Stimulated activated CD4-positive, alpha-beta T cell treated with anti-CD3 and anti-CD28 coated beads, Interleukin-12 subunit alpha, Interleukin-12 subunit beta, amount 100 ng/mL, for 48 hours (primary cell): Measurements from ENCODE around the gene TUBA1A.
A peak's percentile ranks its signal among the peaks of the same experiment; 100 is the strongest.
"Not testable (repeated sequence)": the region's sequence is repeated elsewhere in the genome, so short reads cannot be mapped to it uniquely, and the experiment has no call there.

ENCODE experiments used
- DNase-seq, 3 donors: peaks; one replicate each; pipeline ENCODE4 v3.0.0-alpha.2; 2020; ENCODE audit warnings: low read depth in 2 of 3, low spot score in 1 of 3

TUBA1A gene

DNA sequence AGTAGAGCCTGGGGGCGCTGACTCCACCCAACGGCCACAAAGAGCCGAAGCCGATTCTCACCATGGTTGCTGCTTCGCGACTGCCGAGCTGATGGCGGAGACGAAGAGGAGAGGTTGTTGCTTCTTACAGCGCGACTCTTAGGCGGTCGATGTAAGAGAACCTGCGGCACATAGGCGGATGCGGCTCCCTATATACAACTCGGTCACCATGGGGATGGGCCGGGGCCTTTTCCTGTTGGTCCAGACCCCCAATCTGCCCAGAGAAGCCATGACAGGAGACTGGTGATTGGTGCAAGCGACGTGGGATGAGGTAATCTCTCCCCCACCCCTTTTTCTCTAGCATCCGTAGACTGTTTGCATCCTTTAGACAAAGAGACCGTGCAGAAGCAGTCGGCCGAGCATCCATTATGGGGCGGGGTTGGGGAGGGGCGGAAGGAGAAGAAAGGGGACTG is at the start of gene TUBA1A:
TUBA1A (minus strand) TSS at position 165 of the 452 bp plus-strand sequence; CDS start at position 64, 101 bp downstream.
- DNase-seq: peak; percentile 85 to 91 (median 85)

DNA sequence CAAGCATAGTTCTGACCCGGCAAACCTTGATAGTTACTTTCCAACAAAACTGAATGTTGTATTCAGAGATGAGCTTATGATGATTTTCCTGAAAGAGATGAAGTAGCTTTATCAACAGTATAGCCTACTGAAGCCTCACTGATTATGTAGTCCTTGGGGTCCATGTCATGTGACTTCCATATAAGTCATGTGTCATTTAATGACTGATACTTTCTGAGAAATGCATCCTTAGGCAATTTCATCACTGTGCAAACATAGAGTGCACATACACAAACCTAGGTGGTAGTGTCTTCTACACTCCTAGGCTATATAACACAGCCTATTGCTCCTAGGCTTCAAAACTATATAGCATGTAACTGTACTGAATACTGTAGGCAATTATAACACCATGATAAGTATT is 47.5 kb upstream of the TUBA1A start:
- no peak for DNase-seq

DNA sequence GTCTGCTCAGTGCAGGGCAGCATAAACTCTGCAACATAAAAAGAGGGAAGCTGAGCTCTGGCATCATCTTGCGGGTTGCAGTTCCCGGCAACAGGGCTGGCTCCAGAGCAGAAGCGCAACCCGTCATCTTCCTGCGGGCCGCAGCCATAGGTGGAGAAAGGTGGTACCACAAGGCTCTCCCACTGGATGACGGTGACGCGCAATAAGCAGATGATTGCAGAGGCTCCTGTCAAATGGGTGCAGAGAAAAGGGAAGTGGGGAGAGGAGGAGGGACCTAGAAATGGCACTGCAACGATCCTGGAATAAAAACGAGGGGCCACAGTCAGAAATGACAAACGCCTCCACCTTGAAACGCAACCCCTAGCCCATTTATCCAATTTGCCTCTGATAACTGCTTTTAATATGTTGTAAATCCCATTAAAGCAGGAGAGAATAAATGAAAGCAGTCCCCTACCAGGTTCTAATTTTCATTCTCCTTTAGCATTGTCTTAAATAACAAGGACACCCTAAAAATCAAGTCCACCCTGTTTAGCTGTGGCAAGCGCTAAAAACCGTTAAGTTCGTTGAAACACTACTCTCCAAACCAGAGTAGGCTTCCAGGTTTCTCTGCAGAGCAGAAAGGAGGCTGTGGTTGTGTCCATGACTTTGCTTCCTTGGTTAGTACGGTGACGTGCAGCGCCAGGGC is 45.1 kb upstream of the TUBA1A start:
- DNase-seq: peak in 1 of 3 donors; percentile 24

DNA sequence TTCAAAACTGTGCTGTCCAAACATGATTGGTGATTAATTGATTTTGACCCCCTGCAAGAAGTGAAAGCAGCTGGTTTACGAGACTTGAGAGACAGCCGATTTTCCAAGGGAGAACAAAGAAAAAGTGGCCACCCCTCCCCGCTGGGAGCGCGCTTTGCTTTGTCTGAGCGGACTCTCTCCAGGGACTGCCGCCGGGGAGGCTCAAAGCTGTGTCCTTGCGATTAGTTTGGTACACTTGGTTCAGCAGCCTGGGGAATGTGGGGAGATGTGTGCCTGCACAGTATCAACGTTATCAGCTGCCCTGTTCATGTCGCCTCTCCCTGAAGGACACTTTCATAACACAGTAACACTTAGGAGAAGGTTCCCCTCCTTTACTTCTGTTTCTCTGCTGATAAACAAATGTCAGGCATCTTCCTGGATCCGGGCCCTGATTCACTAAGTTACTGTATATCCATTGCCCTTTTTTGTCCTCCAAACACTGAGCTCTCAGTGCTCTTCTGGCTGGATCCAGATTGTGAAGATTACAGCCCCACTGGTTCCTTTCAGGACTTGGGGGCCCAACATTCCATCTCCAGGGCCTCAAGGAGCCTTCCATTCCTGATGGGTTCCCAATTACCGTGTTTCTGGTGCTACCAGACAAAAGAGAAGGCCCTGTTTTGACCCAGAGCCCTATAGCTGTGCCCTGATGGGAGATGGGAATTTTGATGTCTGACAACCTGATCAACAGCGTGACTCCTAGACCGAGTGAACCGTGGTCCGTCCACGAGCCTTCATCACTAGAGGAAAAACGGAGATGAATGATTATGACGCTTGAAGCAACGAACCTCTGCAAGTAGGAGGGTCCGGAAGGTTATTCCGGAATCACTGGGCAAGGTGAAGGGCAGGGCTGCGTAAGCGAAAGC is 44.3 kb upstream of the TUBA1A start:
- DNase-seq: no peak

DNA sequence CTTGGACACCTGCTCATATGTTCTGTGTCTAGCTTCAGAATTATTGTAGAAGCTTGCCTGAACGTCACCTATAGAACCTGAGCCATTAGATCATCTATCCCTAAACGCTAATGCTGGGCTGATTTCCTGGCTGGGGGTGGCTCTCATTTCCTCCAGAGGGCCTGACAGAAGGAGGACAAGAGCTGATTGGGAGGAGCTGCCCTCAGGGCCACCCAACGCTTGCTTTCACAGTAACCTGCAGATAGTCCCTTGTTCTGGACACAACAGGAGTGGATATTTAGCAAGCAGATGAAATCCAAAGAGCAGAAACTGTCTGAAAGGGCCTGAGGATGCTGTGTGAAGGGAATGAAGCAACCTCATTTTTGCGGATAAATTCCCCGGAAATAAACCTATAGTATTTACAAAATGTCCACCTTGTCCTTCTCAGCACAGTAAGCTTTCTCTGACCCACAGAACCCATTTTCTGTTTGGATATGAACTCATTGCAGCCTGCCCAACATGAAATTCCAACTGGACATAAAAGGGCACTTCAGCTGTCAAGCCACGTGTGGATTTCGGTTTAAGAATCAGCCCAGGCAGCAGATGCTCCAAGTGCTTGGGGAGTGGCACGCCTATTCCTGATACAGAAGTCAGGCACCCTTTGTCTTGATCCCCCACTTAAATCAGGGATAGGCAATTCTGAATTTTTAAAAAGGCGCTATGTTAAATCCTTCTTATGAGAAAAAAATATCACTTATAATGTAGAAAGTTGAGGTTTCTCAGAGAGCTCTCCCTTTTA is 43.2 kb upstream of the TUBA1A start:
- DNase-seq: no peak

DNA sequence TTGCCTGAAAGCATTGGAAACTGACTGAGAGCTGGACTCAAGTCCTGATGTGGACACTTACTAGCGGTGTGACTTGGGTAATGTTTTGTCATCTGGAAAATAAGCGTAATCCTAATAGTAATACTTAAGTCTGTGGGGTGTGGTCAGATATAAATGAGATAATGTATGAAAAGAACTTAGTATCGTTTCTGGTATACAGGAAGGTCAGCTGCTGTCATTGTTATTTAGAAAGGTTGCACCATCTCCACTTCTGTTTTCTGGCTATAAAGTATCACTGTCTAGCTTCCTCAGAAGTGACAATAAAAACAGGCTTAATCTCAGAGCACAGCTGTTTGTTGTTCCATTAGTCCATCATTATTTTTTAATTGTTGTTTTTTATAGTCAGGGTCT is 41.9 kb upstream of the TUBA1A start:
- no peak for DNase-seq

DNA sequence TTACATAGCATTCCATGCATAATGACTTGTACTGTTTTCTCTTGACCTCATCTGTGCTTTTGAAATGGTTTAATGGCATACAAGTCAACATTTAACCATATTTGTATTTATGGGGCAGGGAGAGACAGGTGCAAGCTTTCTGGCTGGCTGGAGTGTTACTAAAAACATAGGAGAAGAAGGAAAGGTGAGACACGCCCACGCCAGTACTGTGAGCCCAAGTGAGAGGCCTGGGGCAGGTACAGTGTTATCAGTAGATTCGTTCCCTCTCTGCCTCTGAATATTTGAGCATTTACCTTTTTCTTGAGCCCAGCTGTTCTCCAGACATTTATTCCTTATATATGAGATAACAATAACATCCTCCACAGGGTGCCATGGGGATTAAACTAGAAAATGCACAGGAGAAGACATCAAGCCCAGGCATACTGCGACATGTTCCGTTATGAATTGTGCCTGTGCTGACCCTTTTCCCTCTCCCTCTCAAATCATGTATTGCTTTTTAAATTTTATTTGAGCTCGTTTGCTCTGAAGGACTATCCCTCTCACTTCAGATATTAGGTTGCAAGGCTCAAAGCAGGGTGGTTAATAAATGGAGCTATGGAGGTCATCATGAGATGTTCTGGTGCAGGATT is 41.4 kb upstream of the TUBA1A start:
- DNase-seq: no peak

DNA sequence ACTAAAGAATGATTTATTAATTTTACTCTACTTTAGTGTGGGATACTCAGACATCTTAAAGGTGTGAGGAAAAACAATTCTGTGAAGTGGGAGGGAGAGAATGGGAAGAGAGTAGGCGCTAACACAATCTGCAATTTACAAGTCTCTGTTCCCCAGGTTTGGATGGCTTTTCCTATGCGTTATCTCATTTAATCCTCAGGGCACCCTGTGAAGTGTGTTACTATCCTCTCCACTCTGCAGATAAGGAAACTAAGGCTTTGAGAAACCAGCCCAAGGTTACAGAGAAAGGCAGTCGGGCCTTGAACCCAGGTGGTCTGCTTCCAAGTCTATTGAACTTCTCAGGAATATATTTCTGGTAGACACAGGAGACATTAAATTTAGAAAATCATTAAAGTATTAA is 39.8 kb upstream of the TUBA1A start:
- DNase-seq: no peak

DNA sequence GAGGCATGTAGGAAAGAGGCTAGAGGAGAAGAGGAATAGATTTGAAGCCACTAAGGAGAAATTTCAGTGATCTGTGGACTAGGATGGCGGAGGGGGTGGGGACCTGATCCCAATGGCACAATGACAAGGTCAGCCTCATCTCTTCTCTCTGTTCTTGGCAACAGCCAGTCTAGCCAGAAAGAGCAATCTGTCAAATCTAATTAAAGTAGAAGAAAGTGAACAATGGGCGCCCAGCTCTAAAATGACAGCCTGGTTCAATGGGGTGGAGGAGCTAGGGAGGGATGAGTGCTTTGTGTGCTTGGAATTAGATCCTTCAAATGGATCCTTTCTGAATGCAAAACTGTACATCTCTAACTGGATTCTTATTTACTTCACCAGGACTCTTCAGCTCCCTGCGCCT is 38.8 kb upstream of the TUBA1A start:
- DNase-seq: no peak

DNA sequence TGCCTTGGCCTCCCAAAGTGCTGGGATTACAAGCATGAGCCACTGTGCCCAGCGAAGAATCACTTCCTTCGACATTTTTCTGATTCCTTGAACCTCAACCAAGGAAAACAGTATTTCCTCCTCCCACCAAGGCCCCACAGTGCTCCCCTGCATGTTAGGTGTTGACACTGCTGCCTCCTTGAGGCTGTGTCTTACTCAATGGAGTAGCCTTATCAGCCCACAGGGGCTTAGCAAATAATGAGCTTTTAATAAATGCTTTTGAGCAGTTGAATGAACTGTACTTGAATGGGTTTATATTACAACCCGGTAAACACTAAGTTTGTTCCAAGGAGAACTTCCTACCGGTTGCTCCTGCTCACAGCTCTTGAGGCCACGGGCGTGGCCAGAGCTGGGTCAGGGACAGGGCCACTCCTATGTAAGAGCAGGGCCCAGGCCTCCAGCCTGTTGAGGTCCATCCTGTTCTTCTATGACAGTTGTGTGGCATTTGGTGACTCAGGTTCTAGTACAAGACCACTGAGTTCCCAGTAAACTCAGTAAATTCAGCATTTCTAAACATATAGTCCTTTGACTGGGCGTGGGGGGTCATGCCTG is 36.8 kb upstream of the TUBA1A start:
- DNase-seq: no peak

DNA sequence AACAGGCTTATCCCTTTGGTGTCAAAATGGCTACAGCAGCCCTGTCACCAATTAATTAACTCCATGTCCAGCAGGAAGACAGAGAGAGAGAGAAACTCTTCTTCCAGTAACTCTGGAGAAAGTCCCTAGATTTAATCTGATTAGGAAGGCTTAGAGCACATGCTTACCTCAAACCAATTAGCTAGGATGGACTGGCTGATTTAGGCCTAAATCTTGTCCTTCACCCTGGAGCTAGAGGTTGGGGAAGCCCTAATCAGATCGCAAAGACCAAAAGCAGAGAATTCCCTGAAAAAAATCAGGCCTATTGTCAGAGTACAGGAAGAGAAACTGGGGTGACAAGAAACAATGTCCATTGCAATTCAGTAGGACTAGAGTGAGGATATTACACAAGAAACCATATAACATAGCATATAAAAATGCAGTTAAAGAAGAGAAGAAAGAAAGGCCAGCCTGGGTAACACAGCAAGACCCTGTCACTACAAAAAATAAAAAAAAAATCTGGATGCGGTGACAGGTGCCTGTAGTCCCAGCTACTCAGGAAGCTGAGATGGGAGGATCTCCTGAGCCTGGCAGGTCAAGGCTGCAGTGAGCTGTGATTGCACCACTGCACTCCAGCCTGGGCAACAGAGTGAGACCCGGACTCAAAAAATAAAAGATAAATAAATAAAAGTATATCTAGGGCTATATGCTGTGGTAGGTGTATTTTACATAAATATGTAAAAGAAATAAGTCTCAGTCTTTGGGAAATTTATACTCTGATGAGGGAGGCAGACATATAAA is 34.9 kb upstream of the TUBA1A start:
- no peak for DNase-seq

DNA sequence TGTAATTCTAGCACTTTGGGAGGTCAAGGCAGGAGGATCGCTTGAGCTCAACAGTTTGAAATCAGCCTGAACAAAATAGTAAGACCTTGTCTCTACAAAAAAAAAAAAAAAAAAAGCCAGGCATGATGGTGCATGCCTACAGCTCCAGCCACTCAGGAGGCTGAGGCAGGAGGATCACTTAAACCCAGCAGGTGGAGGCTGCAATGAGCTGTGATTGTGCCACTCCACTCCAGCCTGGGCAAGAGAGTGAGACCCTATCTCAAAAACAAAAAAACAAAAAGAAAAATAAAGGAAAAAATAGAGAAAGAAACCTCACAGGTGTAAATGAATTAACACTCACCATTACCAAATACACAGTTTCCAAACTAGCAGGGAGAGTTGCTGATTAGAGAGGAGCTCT is 34.2 kb upstream of the TUBA1A start:
- DNase-seq: no peak

DNA sequence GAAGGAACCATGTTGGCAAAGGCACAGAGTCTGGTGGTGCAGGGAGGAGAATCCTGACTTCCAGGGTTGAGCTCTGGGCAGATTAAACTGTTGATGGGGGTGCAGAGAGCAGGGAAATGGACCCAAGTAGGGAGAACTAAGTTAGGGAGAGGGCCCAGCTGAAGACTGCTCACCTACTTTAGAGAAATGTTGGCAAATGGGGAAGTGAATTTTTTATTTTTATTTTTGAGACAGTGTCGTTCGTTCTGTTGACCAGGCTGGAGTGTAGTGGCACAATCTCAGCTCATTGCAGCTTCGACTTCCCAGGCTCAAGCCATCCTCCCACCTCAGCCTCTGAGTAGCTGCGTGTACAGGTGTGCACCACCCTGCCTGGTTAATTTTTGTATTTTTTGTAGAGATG is 32.1 kb upstream of the TUBA1A start:
- DNase-seq: no peak

DNA sequence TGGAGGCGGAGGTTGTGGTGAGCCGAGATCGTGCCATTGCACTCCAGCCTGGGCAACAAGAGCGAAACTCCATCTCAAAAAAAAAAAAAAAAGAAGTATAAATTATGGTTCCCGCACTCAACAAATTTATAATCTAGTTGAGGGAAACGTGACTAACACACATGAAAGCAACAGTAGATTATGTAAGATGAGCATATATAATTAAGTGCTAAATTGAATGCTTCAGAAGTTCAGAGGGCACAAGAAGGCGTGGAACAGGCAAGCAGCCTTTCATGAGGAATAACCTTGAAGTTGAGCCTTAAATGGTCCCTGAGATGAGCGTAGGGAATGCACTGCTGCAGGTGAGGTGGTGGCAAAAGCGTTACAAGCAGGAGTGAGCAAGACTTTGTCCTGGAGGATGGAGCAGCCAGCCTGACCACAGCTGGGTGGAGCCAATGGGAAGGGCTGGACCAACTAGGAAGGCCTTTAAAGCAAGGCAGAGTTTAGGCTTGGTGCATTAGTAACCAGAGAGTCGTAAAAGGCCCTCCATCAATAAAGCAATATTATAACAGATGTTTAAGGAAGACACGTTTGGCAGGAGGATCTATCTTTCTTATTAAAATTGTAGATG is 30.6 kb upstream of the TUBA1A start:
- no peak for DNase-seq

DNA sequence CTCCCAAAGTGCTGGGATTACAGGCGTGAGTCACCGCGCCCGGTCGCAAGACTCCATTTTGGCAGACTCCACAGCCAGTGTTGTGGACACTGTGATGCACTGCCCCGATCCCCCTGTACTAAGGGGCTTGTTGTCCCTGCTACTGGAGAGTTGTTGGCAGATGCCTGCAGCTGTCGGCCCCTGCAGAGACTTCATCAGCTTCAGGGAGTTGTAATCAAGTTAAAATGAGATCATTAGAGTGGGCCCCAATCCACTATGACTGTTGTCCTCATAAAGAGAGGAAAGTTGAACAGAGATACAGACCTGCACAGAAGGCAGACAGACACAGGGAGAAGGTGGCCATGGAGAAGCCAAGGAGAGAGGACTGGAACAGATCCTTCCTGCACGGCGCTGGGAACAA is 23.7 kb upstream of the TUBA1A start:
- no peak for DNase-seq

DNA sequence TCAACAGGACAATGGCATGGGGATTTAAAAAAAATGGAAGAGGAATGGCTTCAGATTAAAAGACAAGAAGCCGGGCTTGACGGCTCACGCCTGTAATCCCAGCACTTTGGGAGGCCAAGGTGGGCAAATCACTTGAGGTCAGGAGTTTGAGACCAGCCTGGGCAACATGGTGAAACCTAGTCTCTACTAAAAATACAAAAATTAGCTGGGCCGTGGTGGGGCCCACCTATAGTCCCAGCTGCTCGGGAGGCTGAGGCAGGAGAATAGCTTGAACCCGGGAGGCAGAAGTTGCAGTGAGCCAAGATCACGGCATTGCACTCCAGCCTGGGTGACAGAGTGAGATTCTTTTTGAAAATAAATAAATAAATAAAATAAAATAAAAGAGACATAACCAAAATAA is 21.8 kb upstream of the TUBA1A start:
- not testable (repeated sequence) for DNase-seq

DNA sequence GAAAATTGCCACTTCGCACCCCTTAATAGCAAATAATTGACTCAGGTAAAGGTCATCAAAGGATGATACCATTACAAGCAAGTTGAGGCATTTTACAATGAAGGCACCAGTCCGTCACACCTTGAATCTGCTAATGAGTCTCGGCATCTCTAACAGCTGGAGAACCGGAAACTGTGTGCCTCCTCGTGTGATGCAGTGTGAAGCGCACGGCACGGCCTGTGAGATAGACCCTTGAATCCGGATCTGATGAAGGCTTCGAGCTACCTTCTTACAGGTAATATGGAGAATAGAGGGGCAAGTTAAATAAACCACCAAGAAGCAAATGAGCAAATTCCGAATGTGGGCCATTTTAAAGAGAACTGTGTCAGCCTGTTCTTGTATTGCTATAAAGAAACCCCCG is 19.8 kb upstream of the TUBA1A start:
- DNase-seq: no peak

DNA sequence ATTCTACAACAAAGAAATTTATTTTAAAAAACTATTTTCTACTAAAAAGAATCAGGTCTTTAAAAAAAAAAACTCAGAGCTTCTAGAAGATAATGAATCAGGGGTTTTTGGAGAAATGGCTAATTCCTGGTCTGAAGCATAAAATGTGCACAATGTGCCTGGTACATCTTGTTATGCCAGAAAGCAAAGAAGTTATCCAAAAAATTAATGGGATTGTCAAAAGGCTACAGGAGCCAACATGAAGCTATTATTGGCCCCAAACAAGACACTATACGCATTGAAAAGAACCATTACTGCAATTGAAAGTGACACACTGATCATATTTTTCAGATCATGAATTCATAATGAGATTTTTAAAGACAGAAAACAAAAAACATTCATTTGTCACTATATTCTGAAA is 19.3 kb upstream of the TUBA1A start:
- DNase-seq: no peak

DNA sequence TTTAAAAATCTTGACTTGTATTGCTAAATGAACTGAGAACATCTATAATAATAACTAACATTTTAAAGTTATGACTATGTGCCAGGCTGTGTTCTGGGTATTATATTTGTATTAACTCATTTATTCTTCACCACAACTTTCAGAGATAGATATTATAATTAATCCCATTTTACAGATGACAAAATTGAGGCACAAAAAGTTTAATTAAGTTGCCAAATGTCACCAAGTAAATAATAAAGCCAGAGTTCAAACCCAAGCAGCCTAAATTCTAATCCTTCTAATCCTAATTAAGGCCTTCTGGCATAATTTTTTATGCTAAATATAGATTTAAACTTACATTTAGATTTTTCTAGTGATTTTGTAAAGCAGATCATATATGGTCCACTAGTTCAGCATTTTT is 17.5 kb upstream of the TUBA1A start:
- DNase-seq: no peak
